ENCODE results near the gene PLPPR5. TPM values are rescaled to one million over a fixed set of nuclear protein-coding genes. Genes with fewer than 3 reads are reported as not detected.

PLPPR5 gene
- total RNA-seq, 1 experiment from 2014 or later, result not detected

- no peak overlapping the region for H3K4me3 ChIP-seq (replicated peaks in 1 of 2; ENCODE audit: low read depth in 1 of 2, low read length in 2 of 2)
- ATAC-seq (no peak), DNase-seq (ENCODE audit: low read depth, low spot score) (no peak)
- CTCF ChIA-PET, result no interaction called here
- H3K4me2 ChIP-seq (ENCODE audit: low read length), result no peak overlapping the region
- RAD21 ChIA-PET (ENCODE audit: low non-redundant PET in 1 of 2, low total read pairs in 2 of 2, uncharacterized antibody in 2 of 2, unreplicated experiment in 2 of 2), result no interaction called here
- no peak for TF ChIP-seq EZH2phosphoT487 (IDR thresholded peaks at IDR 0.05; ENCODE audit: borderline replicate concordance)
- no peak for TF ChIP-seq SIN3A (IDR thresholded peaks at IDR 0.05; ENCODE audit: low read depth)
- TF ChIP-seq ZFX (IDR thresholded peaks at IDR 0.05), result no peak
- no peak for TF ChIP-seq ZBTB33 (IDR thresholded peaks at IDR 0.05; ENCODE audit: extremely low read depth, insufficient replicate concordance, low read length)
- TF ChIP-seq YY1 (IDR thresholded peaks at IDR 0.05; ENCODE audit: extremely low read depth, insufficient replicate concordance, low read depth, low read length), result no peak
- TF ChIP-seq TCF7L2 (IDR thresholded peaks at IDR 0.05; ENCODE audit: borderline replicate concordance, extremely low read depth, insufficient read depth, insufficient read length), result no peak
- TF ChIP-seq CEBPB (IDR thresholded peaks at IDR 0.05; ENCODE audit: low read depth), result no peak
- TF ChIP-seq SP1 (IDR thresholded peaks at IDR 0.05; ENCODE audit: low read depth), result no peak
- no peak for TF ChIP-seq POLR2AphosphoS5 (IDR thresholded peaks at IDR 0.05; ENCODE audit: low read depth, low read length)
- TF ChIP-seq EZH2 (IDR thresholded peaks at IDR 0.05), result no peak
- no peak for TF ChIP-seq ATF3 (IDR thresholded peaks at IDR 0.05)
- no peak for TF ChIP-seq SRF (IDR thresholded peaks at IDR 0.05; ENCODE audit: low read depth)
- no peak for TF ChIP-seq FOSL1 (IDR thresholded peaks at IDR 0.05; ENCODE audit: low read depth)
- no peak for TF ChIP-seq CBX3 (IDR thresholded peaks at IDR 0.05; ENCODE audit: low read depth)
- no peak for TF ChIP-seq RAD21 (IDR thresholded peaks at IDR 0.05; ENCODE audit: low read depth)
- no peak for TF ChIP-seq JUND (IDR thresholded peaks at IDR 0.05)
- TF ChIP-seq REST (IDR thresholded peaks at IDR 0.05; ENCODE audit: low read depth), result no peak
- BruUV-seq (replicated peaks), result no TSS peak
- H4K20me1 ChIP-seq (ENCODE audit: insufficient read depth), result no peaks in the 10 kb centered on the region
- no peaks in the 10 kb centered on the region for H3K9me2 ChIP-seq (ENCODE audit: insufficient read depth)
- POLR2A ChIA-PET, result no interaction called here
- no peaks in the 10 kb centered on the region for H3K4me1 ChIP-seq (ENCODE audit: control insufficient read depth in 1 of 2, insufficient read depth in 2 of 2, low read length in 2 of 2)
- H3K27ac ChIP-seq (ENCODE audit: low read depth, low read length), result no peak overlapping the region
- no peak overlapping the region for H3K9ac ChIP-seq (ENCODE audit: low read length)
- H3K9me3 ChIP-seq (ENCODE audit: control insufficient read depth in 1 of 2, insufficient read depth in 1 of 2, low read depth in 1 of 2, low read length in 2 of 2), result no peaks in the 10 kb centered on the region
- H3K27me3 ChIP-seq (ENCODE audit: insufficient read depth, low read length), result no peaks in the 10 kb centered on the region
- no peaks in the 10 kb centered on the region for H3K36me3 ChIP-seq (ENCODE audit: control insufficient read depth in 1 of 2, insufficient read depth in 2 of 2, low read length in 2 of 2)
- intact Hi-C loops (cut with micrococcal nuclease), result no loop called here
- no peaks in the 10 kb centered on the region for H3K79me2 ChIP-seq (ENCODE audit: insufficient read depth, low read length)
- H2AFZ ChIP-seq (ENCODE audit: low read depth, low read length, poor library complexity, severe bottlenecking), result no peak overlapping the region
Observed at GRCh38 chr1:99018313-99018712, 13.7 kb upstream of the PLPPR5 start.
